Endothelial cell (in vitro differentiated cells): Measurements from ENCODE around the gene CYREN. TPM values are rescaled to one million over a fixed set of nuclear protein-coding genes. Genes with fewer than 3 reads are reported as not detected.
"Not testable (repeated sequence)": the region's sequence is repeated elsewhere in the genome, so short reads cannot be mapped to it uniquely, and the experiment has no call there.

Source experiments
- DNase-seq: peaks from one replicate; pipeline ENCODE4 v3.0.0; 2021; ENCODE audit warnings: low spot score
- H3K27ac Mint-ChIP-seq: one replicate; pipeline ENCODE4 v1.8.0; 2021; ENCODE audit warnings: mixed read lengths, inconsistent platforms; ENCODE audit not compliant: unreplicated experiment
- H3K27me3 Mint-ChIP-seq: one replicate; pipeline ENCODE4 v1.8.0; 2021; ENCODE audit warnings: mild to moderate bottlenecking, moderate library complexity, mixed read lengths, inconsistent platforms; ENCODE audit not compliant: unreplicated experiment
- H3K36me3 Mint-ChIP-seq: one replicate; pipeline ENCODE4 v1.8.0; 2021; ENCODE audit warnings: mild to moderate bottlenecking, low read depth, mixed read lengths, inconsistent platforms; ENCODE audit not compliant: unreplicated experiment
- H3K4me1 Mint-ChIP-seq: one replicate; pipeline ENCODE4 v1.8.0; 2021; ENCODE audit warnings: mild to moderate bottlenecking, mixed read lengths, inconsistent platforms; ENCODE audit not compliant: unreplicated experiment
- H3K4me3 Mint-ChIP-seq: one replicate; pipeline ENCODE4 v1.8.0; 2021; ENCODE audit warnings: mild to moderate bottlenecking, mixed read lengths, inconsistent platforms; ENCODE audit not compliant: unreplicated experiment
- H3K9me3 Mint-ChIP-seq: one replicate; pipeline ENCODE4 v1.8.0; 2021; ENCODE audit warnings: mixed read lengths, inconsistent platforms; ENCODE audit not compliant: unreplicated experiment
- total RNA-seq: library from RNA; stranded (reverse); fragmentation: NEBNext Ultra II Directional; extraction: Animal tissue kit (Norgen Biotek cat#: 25700); gene quantifications from one replicate; pipeline ENCODE4 v1.2.1, GENCODE V29; 2021; ENCODE audit not compliant: unreplicated experiment
- TF ChIP-seq, protein P1 (sequence below): fragments of 200-600 bp; sonication (generic); IDR thresholded peaks from one replicate; pipeline ENCODE4 v1.5.0; 2021; ENCODE audit warnings: antibody characterized with exemption; ENCODE audit not compliant: unreplicated experiment

Gene CYREN
- total RNA-seq, 1 donor from 2014 or later, result 38.1 TPM

DNA sequence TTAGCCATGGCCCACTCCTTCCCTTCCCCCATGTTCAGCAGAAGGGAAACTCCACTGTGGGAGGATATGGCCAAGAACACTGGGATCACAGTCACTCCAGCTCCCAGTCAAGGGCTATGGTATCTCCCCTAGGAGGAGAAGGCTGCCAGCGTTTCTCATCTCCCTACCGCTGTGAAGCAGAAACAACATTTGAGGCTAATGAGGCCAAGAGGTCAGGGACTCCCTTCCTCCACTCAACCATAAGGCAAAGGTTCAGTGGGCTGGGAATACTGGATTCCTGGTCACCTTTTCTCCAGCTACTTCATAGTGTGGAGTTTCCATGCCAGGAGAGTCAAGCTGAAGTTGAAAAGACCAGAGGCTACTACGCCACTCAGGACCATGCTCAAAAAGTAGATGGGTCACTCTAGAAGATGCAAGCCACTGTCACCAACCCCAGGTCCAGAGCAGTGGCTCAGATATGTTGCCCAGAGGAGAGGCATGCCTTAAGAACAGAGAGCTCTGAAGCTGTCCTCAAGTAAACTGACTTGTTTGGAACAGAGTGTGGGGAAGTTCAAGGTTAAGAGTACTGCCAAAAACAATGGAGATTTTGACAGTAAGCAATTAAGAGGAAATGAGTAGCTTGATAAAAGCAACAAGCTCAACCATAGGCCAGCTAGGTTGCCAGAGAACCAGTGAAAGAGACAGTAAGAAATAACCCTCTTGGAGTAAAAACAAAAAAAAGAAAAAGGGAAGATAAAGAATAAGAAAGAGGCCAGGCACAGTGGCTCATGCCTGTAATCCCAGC lies 26.4 kb downstream of the CYREN start:
- DNase-seq, result no peak
- Mint-ChIP-seq H3K36me3 (no peaks in the 10 kb centered on the region), H3K27ac (no peak overlapping the region), H3K4me3 (no peak overlapping the region), H3K4me1 (peaks cover 6% of the 10 kb centered on the region), H3K9me3 (no peaks in the 10 kb centered on the region), H3K27me3 (no peaks in the 10 kb centered on the region)
- TF ChIP-seq, protein P1, sequence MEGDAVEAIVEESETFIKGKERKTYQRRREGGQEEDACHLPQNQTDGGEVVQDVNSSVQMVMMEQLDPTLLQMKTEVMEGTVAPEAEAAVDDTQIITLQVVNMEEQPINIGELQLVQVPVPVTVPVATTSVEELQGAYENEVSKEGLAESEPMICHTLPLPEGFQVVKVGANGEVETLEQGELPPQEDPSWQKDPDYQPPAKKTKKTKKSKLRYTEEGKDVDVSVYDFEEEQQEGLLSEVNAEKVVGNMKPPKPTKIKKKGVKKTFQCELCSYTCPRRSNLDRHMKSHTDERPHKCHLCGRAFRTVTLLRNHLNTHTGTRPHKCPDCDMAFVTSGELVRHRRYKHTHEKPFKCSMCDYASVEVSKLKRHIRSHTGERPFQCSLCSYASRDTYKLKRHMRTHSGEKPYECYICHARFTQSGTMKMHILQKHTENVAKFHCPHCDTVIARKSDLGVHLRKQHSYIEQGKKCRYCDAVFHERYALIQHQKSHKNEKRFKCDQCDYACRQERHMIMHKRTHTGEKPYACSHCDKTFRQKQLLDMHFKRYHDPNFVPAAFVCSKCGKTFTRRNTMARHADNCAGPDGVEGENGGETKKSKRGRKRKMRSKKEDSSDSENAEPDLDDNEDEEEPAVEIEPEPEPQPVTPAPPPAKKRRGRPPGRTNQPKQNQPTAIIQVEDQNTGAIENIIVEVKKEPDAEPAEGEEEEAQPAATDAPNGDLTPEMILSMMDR, result no peak

DNA sequence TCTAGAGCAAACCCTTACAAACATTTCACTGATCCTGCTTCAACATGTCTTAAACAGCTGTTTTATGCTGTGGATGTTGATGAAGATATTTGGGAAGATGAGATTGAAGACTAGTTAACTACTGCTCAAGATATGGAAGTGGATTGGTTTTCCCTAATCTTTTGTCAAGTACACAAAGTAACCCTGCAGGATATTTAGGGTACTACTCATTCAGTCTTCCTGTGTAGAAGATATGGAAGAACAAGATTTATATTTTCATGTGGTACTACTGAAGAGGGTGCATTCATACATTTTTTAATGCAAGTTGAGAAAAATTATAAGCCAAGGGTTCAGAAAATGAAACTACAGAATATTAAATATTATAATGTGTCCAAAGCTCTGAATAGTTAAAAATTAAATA lies 40.9 kb downstream of the CYREN start:
- no peak for DNase-seq
- Mint-ChIP-seq H3K9me3 (no peaks in the 10 kb centered on the region), H3K27me3 (peaks cover 1% of the 10 kb centered on the region), H3K36me3 (no peaks in the 10 kb centered on the region), H3K4me1 (no peaks in the 10 kb centered on the region), H3K4me3 (no peak overlapping the region), H3K27ac (no peak overlapping the region)
- TF ChIP-seq, protein P1, result peak; percentile 20

DNA sequence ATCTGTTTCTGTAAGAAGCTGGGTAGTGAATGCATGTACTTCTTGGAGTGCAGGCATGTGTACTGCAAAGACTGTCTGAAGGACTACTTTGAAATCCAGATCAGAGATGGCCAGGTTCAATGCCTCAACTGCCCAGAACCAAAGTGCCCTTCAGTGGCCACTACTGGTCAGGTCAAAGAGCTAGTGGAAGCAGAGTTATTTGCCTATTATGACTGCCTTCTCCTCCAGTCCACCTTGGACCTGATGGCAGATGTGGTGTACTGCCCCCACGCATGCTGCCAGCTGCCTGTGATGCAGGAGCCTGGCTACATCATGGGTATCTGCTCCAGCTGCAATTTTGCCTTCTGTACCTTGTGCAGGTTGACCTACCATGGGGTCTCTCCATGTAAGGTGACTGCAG lies 41.6 kb downstream of the CYREN start:
- Mint-ChIP-seq H3K4me1 (no peaks in the 10 kb centered on the region), H3K27me3 (peaks cover 1% of the 10 kb centered on the region), H3K4me3 (no peak overlapping the region), H3K9me3 (no peaks in the 10 kb centered on the region), H3K36me3 (no peaks in the 10 kb centered on the region), H3K27ac (no peak overlapping the region)
- no peak for DNase-seq
- TF ChIP-seq, protein P1, result no peak

GRCh38 chr7:135124631-135125030 lies 45.9 kb downstream of the CYREN start:
- DNase-seq, H3K27me3 Mint-ChIP-seq, H3K4me1 Mint-ChIP-seq, H3K9me3 Mint-ChIP-seq, H3K4me3 Mint-ChIP-seq, H3K36me3 Mint-ChIP-seq, H3K27ac Mint-ChIP-seq: not testable (repeated sequence)

DNA sequence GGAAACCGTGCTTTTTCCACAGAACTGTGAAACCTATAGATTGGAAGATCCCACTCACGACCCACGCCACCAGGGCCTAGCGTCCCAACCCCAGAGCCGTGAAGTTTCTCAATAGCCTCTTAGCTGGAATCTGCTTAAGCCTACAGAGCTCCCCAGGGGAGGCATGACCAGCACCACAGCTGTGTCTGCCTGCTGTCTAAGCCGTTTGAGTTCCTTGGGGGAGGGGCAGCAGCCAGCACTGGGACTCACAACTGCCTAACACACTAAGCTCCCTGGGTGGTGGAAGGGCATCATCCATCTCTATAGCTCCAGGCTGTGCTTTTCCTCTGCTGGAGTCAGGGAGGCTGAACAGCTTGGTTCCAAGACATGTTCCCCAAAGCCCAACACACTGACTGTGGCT lies 48.6 kb downstream of the CYREN start:
- H3K4me1 Mint-ChIP-seq, result no peaks in the 10 kb centered on the region
- TF ChIP-seq, protein P1, result no peak
- peaks cover 3% of the 10 kb centered on the region for H3K27me3 Mint-ChIP-seq
- DNase-seq, result no peak
- no peaks in the 10 kb centered on the region for H3K9me3 Mint-ChIP-seq
- H3K27ac Mint-ChIP-seq, result no peak overlapping the region
- no peak overlapping the region for H3K4me3 Mint-ChIP-seq
- no peaks in the 10 kb centered on the region for H3K36me3 Mint-ChIP-seq
